Measurements from ENCODE around the gene DDAH1.

DNA sequence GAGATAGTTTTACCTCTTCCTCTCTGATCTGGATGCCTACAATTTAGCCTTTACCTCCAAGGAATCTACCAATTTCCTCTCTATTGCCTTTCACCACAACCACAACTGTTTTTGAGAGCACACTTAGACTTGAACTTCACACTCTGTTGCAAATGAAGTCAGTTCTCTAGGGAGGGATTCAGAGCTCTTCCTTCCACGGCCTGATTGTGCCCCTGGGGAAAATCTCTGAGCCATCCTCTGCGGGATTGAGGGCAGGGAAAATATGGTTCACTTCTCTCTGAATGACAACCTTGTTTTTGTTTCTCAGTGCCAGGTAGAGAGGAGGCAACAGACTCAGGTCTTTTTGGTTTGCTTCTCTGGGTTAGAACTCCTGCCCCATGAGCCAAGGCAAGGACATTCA lies 153.1 kb downstream of the DDAH1 start:
- TF ChIP-seq, protein P1, sequence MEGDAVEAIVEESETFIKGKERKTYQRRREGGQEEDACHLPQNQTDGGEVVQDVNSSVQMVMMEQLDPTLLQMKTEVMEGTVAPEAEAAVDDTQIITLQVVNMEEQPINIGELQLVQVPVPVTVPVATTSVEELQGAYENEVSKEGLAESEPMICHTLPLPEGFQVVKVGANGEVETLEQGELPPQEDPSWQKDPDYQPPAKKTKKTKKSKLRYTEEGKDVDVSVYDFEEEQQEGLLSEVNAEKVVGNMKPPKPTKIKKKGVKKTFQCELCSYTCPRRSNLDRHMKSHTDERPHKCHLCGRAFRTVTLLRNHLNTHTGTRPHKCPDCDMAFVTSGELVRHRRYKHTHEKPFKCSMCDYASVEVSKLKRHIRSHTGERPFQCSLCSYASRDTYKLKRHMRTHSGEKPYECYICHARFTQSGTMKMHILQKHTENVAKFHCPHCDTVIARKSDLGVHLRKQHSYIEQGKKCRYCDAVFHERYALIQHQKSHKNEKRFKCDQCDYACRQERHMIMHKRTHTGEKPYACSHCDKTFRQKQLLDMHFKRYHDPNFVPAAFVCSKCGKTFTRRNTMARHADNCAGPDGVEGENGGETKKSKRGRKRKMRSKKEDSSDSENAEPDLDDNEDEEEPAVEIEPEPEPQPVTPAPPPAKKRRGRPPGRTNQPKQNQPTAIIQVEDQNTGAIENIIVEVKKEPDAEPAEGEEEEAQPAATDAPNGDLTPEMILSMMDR (IDR thresholded peaks at IDR 0.05), result no peak
- TF ChIP-seq POLR2A (IDR thresholded peaks at IDR 0.05) (no peak), POLR2AphosphoS5 (IDR thresholded peaks at IDR 0.05) (no peak), EP300 (IDR thresholded peaks at IDR 0.05) (no peak)

Measured in sigmoid colon (tissue), 4 donors.